Right ventricle myocardium superior (tissue), 1 donor: ENCODE measurements around the gene HMMR. TPM values are rescaled to one million over a fixed set of nuclear protein-coding genes. Genes with fewer than 3 reads are reported as not detected.

Experiments
- ATAC-seq: fragments of 200-7000 bp; cut with Tn5 transposase; one replicate; pipeline ENCODE4 v1.9.1; 2020; ENCODE audit warnings: mild to moderate bottlenecking; ENCODE audit not compliant: poor library complexity
- DNase-seq: peaks from one replicate; pipeline ENCODE4 v3.0.0-alpha.2; 2020
- intact Hi-C: fragments of 100-400 bp; cut with DNase I; formaldehyde crosslinking; loops from one replicate; pipeline ENCODE4 v1.11.2; 2022
- total RNA-seq: library from RNA; stranded (reverse); fragmentation: NEBNext Ultra II Directional; extraction: Animal tissue kit (Norgen Biotek cat#: 25700); gene quantifications from one replicate; pipeline ENCODE4 v1.2.1, GENCODE V29; 2021
- donor health status: DM: no; HTN: yes; CAD: no; lungs with severe emphysema.

Gene HMMR
- total RNA-seq, 1 donor from 2014 or later, result 0.54 TPM

DNA sequence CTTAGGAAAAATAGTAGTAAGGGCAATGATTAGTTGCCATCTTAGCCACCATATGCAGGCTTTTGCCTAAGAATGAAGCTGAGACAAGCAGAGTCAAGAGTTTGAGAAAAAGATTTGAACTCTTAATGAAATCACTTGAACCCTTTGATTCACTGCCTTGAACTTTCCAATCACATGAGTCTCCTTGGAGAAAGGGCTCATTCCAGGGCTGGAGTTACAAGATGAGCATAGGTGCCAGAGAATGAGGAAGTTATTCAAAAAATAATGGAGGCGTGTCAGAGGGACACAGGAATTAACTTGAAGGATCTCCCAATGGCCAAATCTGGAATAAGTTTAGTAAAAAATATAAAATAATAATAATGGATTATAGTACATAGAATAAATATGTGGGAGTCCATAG is 80.3 kb downstream of the HMMR start:
- ATAC-seq, result no peak

More for the DNA sequence above, 80.3 kb downstream of the HMMR start:
- intact Hi-C loops, result no loop called here
- no peak for DNase-seq

Other genes with a start within 250 kb of the HMMR start
- 86.8 TPM for gene CCNG1, start 23.0 kb upstream of the HMMR start, total RNA-seq
- gene NUDCD2, start 530 bp upstream of the HMMR start, total RNA-seq, result 12.9 TPM
- gene MAT2B, start 45.0 kb downstream of the HMMR start, total RNA-seq, result 60.0 TPM